HG02798 (cell line): Measurements from ENCODE around the gene HOXD3.

ENCODE experiments used
- ATAC-seq: cut with Tn5 transposase; IDR thresholded peaks from one replicate; pipeline ENCODE4 v1.9.1; 2021; ENCODE audit warnings: mild to moderate bottlenecking; ENCODE audit not compliant: unreplicated experiment, poor library complexity

The HOXD3 gene

DNA sequence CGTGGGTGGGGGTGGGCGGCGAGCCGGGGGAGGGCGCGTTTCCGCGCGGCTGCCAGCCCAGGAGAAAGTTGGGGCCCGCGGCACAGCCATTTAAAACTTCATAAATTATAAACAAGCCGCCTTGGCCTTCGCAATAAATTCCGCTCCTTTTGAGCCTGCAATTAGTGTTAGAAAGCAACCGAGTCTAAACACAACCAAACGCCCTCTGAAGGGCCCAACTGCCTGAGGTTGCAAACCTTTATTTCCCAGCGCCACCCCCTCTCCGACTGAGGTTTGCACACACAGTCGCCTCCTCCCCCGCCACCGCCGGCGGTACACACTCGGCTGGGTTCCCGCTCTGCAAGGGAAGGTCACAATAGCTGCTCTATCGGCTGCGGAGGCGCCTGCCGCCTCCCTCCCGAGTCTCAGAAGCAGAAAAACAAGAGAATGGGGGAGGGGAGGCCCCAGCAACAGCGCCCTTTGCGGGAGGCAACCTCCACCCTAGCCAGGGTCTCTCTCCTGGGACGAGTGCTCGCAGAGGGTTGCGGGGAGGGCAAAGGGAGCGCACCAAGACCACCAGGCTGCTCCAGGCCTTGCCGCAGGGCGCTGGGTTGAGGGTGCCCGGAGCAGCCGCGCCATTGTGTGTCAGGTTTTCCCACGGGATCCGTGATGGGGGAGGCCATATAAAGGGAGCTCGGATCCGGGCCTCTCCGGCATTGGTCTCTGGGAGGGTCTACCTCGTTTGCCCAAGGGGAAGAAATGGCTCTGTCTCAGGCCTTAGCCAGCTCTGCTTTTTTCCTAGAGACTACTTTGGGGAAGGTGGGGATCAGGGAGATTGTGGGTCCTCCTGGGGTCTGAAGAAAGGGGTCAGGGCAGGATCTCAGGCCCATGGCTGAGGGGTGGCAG lies 18.0 kb downstream of the HOXD3 start:
- ATAC-seq = no peak

DNA sequence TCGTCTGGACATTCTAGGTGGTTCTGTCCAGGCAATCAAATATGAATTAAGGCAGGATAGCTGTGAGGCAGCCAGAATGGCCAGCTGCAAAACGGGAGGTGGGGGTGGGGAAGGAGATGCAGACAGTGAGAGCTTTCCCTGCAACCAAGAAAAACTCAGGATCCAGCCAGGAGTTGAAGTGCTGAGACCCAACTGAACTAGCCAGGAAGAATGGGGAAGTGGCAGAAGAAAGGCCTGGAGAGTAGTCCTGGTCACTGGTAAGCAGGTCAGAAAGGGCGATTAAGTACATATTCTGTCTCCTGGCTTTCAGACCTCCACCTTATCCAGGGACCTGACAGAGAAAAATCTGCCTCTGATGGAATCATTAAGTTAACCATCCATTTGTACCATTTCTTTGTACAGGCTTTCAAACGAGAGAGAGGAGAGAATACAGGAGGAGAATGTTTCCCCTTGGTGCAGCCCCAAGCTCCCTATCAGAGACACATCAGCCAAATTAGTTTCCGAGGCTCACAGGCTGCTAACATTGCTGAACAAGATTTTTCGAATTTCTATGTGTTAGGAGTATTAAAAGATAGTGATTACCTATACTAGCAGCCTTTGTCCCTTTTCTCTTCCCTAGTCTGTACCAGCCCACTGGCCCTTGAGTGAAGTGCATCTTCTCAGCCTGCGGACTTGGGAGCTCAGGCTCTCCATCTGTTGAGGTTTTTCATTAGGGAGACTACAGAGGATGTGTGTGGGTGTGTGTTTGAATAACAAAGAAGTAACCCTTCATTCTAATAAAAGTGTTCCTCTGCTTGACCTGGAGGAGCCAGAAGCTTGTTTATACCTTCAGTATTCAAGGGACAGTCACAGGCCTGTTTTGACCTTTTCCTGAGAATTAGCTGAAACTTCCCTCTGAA lies 18.9 kb downstream of the HOXD3 start:
- no peak for ATAC-seq

DNA sequence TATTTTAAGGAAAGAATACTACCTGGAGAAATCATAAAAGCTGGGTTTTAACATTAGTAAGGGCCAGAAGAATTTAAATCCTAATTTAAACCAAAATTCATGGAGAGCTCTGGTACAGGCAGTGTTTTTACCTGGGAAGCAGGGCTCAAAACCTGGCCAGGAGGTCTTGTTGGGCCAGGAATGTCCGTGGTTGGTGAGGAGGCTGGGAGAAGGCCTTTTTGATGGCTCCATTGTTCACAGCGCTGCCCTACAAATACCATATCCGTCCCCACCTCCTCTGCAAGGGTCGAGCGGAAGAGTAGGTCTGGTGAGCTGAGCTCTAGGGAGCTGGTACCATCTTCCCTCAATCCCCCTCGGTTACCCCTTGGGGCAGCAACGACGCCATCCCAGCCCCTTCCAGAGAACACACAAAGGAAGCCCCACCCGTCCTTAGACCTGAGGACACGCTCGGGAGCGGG lies 20.5 kb downstream of the HOXD3 start:
- no peak for ATAC-seq

DNA sequence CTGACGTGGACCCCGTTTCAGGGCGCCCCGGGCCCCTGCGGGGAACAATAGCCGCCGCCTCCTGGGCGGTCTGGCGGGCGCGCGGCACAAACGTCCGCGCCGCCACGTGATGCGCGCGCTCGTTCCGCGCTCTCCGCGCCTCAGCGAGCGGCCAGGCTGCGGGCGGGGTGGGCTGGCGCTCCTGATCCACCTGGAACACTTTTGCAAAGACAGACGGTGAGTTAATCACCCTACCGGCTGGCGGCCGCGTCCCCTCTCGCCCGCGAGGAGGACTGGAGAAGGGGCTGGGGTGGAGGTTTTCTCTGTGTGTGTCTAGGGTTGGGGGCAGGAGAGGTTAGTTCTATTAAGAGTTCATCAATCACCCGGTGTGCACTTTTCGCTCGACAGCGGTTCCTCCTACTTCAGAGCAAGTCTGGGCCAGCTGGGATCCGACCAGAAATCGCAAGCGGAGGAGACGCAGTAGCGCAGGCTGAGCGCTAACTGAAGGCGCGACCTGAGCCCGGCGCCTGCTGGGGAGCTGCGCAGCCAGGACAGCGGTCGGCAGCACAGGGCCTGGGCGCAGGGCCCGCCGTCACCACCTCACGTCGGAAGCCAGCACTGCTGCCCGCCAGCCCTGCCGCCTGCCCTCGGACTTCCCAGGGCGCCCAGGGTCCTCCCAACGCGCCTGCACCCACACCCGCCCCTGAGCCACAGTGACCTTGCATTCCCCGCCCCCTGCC lies 21.1 kb downstream of the HOXD3 start:
- ATAC-seq = no peak

DNA sequence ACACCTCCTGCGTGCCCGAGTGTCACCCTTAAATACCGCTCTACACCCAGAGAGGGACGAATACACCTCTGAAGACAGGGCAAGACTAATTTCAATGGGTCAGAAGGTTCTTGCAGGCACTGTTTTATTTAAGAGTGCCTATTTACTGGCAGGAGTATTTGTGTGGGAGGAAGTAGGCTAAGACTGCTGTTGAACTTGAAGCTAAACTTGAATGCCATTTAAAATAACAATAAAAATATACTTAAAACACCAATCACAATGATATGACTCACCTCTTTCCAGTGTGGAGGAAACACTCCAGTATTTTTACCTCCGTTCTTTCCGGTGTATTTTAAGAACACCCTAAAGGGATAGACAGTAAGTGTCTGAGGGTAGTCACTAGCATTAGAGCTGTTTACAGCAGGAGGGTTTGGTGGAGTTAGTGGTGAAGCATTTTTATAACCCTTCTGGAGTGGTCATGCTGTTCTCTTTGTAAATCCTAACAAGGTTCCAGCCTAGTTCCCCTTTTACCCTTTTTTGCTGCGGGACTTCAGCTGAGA lies 21.7 kb downstream of the HOXD3 start:
- ATAC-seq = no peak

DNA sequence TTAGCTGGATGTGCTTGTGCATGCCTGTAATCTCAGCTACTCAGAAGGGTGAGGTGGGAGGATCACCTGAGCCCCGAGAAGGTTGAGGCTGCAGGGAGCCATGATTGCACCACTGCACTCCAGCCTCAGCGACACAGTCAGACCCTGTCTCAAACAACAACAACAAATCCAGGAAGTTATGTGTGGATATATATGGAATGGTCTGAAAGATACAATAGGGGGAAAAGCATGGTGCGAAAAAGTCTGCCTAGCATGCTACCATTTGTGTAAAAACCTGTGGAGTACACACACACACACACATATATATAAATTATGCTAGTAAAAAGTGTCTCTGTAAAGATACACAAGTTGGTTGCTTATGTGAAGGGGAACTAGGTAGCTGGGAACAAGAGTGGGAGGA lies 24.4 kb downstream of the HOXD3 start:
- no peak for ATAC-seq

DNA sequence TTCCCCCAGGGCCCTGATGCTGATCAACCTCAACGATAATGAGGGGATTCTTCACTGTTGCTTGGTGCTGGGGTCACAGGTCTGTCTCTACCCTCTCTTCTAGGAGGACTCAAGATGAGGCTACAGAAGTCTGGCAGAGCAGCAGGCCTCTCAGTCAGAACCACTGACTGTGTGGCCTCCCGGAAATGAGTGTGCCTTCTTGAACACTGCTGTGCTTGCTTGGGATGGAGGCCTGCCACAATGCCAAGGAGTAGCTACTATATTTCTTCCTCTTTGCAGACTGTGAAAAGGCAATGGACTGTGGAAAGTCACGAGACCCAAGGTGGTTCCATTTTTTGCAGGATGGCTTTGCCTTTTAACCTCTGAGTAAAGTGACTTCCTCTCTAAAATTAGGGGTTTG lies 25.6 kb downstream of the HOXD3 start:
- no peak for ATAC-seq

DNA sequence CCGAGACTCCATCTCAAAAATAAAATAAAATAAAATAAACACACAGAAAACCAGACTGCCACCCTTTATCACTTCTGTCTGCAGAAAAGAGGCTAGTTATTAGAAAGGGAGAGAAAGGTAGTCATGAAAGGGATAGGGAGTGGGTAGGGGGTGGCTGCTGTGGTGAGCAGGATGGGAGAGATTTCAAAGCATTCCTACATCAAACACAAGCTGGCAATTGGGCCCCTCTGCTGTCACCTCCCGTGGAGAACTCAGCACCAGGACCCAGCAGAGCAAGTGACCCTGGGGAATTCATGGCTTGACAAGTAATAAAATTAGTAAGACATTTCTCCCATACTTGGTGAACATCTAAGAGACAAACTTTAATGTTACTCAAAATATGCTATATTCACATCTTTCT lies 27.6 kb downstream of the HOXD3 start:
- ATAC-seq = no peak

DNA sequence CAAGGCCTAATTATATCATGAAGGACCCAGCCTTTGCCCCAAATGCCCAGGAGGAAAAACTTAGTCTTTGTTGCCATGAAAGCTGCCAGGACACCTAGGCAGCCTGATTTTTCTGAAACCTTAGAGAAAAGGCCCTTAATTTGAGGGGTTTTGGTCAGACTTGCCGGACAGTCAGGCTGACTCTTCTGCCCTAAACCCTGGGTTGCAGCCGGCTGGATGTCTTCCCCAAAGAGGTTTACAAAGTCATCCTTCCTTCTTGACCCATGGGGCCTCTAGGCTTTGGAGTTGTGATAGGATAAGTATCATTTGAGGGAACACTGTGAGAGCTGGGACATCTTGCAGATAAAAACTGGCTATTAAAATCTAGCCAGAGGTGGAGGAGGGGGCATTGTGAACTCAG lies 28.9 kb downstream of the HOXD3 start:
- ATAC-seq = no peak

DNA sequence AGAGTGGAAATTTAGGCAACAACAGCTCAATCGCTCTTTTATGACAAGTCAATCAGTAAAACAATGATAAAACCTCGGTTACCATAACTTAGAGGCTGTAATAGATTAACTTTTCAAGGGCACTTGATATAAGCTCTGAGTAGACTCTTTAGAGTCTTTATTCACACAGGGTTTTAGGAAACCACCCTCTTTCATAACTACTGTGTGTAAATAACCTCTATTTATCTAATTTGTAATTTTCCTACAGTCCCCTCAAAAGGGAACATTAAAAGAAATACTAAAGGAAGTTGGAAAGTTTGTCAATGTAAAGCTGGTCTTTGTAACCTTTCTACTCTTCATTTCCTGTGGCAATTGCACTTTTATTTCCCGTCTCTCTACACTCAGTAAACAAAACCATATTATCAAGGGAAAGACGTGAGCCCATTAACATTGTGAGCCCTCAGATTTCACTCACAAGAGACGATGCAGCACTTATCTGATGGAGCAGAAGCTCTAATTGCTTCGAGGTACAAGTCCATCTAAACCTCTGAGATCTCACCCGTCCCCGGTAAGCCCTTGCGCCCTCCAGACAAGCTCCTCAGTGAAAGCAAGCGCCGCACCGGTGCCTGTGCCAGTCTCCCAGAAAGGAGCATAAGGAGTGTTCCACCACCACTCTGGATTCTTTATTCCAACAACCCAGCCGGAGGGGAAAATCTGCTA lies 30.2 kb downstream of the HOXD3 start:
- ATAC-seq = no peak

DNA sequence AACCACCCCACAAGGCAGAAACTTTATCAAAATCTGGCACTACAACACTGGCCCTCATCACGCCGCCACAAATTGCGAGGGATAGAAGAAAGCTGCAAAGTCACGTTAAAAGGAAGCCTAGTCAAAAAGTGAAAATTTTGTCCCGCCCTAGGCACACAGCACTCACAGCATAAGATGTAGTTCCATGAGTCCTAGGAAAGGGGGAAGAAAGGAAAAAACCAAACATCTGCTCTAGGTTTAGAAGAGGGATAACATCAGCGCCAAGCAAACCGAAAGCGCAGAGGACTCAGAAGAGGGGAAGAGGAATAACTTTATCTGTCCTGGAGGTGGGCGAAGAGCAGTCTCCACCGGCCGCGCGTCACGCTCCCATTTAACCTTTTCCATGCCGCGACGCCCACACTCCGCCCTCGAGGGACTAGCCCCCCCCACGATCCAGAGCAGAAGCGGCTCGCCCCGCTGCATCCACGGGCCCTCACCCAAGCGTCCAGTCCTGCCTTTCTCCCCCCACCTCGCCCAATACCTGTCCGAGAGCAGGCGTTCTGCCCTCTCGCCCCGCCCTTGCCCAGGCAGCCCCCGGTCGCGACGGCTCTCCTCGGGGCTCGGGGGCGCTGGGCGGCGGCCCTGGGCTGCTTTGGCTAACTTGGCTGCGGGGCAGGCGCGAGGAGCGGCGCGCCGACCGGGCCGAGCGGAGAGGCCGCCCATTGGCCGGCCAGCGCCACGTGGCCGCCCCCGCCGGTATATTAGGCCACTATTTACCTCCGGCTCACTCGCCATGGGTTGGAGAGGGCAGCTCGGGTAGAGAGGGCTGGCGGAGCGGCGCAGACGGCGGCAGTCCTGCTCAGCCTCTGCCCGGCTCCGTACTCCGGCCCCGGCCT lies 31.0 kb downstream of the HOXD3 start, which contains the start of gene HOXD1:
Gene HOXD1, plus strand, starts transcription at position 770 of the 875 bp plus-strand sequence. CDS start 134 bp downstream, outside the sequence.
- ATAC-seq = peak; percentile 59

DNA sequence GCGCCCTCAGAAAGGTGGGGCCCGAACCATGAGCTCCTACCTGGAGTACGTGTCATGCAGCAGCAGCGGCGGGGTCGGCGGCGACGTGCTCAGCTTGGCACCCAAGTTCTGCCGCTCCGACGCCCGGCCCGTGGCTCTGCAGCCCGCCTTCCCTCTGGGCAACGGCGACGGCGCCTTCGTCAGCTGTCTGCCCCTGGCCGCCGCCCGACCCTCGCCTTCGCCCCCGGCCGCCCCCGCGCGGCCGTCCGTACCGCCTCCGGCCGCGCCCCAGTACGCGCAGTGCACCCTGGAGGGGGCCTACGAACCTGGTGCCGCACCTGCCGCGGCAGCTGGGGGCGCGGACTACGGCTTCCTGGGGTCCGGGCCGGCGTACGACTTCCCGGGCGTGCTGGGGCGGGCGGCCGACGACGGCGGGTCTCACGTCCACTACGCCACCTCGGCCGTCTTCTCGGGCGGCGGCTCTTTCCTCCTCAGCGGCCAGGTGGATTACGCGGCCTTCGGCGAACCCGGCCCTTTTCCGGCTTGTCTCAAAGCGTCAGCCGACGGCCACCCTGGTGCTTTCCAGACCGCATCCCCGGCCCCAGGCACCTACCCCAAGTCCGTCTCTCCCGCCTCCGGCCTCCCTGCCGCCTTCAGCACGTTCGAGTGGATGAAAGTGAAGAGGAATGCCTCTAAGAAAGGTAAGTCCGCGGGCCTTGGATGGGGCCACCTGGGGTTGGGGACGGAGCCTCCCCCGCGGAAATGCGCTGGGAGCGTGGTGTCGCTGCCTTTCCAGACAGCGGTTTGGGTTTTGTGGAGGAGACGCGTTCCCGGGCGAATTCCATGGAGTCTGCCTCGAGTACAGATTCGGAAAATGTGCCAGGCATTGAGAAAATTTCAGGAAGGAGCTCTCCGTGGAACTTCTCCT lies 31.9 kb downstream of the HOXD3 start:
- ATAC-seq = no peak

DNA sequence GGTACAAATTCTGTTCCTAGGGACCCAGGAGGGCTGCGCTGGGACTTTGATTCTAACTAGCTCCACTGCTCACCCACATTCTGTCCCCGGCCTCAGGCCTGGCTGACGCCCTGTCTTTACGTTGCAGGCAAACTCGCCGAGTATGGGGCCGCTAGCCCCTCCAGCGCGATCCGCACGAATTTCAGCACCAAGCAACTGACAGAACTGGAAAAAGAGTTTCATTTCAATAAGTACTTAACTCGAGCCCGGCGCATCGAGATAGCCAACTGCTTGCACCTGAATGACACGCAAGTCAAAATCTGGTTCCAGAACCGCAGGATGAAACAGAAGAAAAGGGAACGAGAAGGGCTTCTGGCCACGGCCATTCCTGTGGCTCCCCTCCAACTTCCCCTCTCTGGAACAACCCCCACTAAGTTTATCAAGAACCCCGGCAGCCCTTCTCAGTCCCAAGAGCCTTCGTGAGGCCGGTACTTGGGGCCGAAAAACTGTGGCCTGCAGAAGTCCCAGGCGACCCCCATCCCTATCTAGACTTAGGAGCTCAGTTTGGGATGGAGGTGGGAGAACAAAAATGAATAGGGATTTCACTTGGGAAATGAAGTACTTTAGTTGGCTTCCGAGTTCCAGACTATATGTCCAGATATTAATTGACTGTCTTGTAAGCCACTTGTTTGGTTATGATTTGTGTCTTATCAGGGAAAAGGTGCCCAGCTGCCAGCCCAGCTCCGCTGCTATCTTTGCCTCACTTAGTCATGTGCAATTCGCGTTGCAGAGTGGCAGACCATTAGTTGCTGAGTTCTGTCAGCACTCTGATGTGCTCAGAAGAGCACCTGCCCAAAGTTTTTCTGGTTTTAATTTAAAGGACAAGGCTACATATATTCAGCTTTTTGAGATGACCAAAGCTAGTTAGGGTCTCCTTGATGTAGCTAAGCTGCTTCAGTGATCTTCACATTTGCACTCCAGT lies 32.9 kb downstream of the HOXD3 start:
- ATAC-seq = no peak

DNA sequence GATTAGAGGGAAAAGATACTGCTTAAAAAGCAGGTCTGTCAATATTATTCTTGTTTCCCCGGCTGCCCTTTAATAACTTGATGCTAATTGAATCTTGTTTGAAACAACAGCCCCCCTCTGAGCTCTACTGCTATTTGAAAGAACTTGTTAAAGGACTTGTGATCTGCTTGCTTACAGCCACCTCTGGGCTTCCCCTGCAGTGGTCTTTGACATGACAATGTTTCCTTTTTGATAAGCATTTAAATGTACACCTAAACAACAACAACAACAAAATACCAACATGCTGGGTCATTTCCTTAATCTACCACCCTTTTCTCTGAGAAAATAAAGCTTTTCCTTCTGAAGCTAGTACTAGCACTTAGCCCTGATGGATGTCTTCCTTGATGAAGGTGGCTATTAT lies 35.2 kb downstream of the HOXD3 start:
- no peak for ATAC-seq

DNA sequence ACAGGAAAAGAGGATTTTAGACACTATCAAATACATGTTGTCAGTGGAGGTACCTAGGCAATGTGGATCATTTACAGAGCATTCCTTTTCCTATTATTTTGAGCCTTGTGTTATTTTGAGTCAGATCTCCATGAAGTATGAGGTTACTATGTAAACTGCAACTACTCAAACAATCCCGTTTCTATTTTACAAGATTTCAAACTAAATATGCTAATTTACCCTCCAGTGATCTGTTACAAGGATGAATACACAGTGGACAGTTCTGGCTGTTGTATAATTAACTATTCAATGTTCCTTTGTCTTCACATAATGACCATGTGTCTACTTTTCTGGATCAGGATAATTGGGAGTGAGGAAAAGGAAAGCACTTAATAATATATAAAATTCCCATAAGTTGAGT lies 35.9 kb downstream of the HOXD3 start:
- no peak for ATAC-seq

DNA sequence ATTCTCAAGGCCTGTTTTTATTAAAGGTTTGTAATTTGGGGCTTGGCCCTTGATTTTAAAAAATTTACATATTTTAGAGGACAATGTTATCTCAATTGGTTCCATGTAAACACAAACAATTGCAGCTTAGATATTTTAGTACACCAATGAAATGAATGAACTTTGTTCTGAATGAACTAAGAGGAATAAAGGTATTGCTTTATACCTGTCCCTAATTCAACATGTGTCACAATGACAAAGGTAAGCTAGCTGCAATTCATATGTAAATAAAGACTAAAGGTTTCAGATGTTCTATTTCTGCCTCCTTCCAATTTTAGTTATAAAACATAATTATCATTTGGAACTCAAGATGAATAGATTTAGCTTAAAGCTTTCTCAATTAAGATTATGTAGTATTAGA lies 42.8 kb downstream of the HOXD3 start:
- ATAC-seq = no peak

DNA sequence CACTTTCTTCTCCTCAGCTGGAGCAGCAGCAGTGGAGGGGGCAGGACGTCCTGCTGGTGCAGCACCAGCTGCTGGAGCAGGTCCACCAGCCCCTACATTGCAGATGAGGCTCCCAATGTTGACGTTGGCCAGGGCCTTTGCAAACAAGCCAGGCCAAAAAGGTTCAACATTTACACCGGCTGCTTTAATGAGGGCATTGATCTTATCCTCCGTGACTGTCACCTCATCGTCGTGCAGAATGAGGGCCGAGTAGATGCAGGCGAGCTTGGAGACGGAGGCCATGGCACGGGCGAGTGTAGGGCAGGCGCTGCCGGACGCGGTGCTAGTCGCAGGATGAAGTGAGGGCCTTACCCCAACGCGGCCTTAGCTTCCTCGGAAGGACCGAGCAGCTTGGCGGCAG lies 43.9 kb downstream of the HOXD3 start:
- ATAC-seq = no peak
